C4-2B (cell line): ENCODE data around the gene ARHGAP15.

Experiments
- H3K27ac ChIP-seq: fragments of 450-650 bp; 2 replicates; pipeline ENCODE4 v1.5.1; 2017
- CTCF ChIP-seq: fragments of 450-650 bp; conservative IDR thresholded peaks from 2 replicates; pipeline ENCODE4 v1.5.1; 2017; ENCODE audit warnings: mild to moderate bottlenecking
- ZFX ChIP-seq: fragments of 450-650 bp; IDR thresholded peaks from 2 replicates; pipeline ENCODE4 v1.6.1; 2017

ARHGAP15 gene

DNA sequence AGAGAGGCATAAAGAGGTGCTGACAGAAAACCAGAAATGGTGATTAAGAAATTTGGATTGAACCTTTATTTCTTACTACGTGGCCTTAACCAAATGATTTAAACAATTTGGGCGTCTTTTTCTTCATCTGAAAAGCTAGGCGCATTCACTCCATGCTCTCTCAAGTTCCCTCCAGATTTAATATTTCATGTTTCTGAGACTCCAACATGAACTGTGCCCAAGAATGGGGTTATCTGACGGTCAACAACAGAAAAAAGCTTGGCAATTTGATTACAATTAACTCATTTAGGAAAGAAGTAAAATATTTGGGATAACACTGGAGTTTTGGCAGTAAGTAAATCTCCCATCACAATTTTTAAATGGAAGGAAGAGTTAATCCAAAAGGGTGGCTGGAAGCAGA lies 345.4 kb downstream of the ARHGAP15 start:
- TF ChIP-seq ZFX (no peak), CTCF (no peak)
- H3K27ac ChIP-seq, result no peak overlapping the region

- TF ChIP-seq CTCF (no peak), ZFX (no peak)
Observed at GRCh38 chr2:143475041-143475776, 346.0 kb downstream of the ARHGAP15 start.

GRCh38 chr2:143476336-143477087 lies 347.3 kb downstream of the ARHGAP15 start:
- H3K27ac ChIP-seq, result no peak overlapping the region
- TF ChIP-seq ZFX (no peak), CTCF (no peak)

More at GRCh38 chr2:143475041-143475776, 346.0 kb downstream of the ARHGAP15 start:
- H3K27ac ChIP-seq, result no peak overlapping the region

DNA sequence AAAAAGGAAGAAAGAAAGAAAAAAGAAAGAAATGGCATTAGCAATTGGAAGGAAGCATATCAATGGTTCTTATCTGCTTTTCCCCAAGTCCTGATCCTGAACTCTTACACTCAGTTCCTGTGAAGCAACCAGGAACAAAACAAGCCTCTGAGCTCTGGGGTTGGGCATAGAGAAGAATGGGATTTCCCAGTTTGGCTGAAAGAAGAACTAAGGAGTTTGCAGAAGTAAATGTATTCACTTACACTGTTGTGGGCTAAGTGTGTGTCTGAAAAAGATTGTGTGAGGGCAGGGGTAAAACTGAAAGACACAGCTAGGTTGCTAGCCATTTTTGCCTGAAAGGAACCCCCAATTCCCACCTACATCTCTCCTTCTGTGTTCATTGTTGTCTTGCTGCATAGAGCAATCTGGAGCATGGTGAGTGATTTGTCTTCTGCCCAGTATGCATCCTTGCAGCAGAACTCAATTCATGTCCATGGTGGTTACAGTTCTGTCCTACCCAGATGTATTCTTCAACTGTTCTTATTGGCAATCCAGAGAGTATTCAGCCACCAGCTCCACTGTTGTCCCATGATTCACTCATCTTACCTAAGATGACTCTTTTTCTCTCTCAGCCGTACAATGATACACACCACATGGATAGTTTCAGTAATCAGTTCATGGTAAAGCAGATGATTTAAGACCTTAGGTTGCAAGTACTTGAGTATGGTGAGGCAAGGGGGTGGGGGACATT lies 348.7 kb downstream of the ARHGAP15 start:
- H3K27ac ChIP-seq, result no peak overlapping the region
- TF ChIP-seq ZFX (no peak), CTCF (no peak)

GRCh38 chr2:143480086-143480485 lies 350.9 kb downstream of the ARHGAP15 start:
- H3K27ac ChIP-seq, result no peak overlapping the region
- no peak for TF ChIP-seq ZFX
- no peak for TF ChIP-seq CTCF

- no peak overlapping the region for H3K27ac ChIP-seq
- no peak for TF ChIP-seq CTCF
- TF ChIP-seq ZFX, result no peak
Observed at GRCh38 chr2:143480601-143481236, 351.5 kb downstream of the ARHGAP15 start.
